GM19395 (cell line): ENCODE measurements around the gene EXOC5.
"Not testable (repeated sequence)": the region's sequence is repeated elsewhere in the genome, so short reads cannot be mapped to it uniquely, and the experiment has no call there.

ENCODE experiments used
- ATAC-seq: cut with Tn5 transposase; IDR thresholded peaks from one replicate; pipeline ENCODE4 v1.9.1; 2021; ENCODE audit warnings: mild to moderate bottlenecking, moderate library complexity; ENCODE audit not compliant: unreplicated experiment

EXOC5 gene

DNA sequence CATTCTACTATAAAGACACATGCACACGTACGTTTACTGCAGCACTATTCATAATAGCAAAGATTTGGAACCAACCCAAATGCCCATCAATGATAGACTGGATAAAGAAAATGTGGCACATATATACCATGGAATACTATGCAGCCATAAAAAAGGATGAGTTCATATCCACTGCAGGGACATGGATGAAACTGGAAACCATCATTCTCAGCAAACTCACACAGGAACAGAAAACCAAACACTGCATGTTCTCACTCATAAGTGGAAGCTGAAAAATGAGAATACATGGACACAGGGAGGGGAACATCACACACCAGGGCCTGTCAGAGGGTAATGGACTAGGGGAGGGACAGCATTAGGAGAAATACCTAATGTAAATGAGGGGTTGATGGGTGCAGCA, 10.5 kb downstream of the EXOC5 start:
- ATAC-seq: not testable (repeated sequence)

GRCh38 chr14:57254884-57255283, 13.8 kb downstream of the EXOC5 start:
- no peak for ATAC-seq

- ATAC-seq: no peak
These were observed 21.6 kb downstream of the EXOC5 start for GRCh38 chr14:57246933-57247657.

DNA sequence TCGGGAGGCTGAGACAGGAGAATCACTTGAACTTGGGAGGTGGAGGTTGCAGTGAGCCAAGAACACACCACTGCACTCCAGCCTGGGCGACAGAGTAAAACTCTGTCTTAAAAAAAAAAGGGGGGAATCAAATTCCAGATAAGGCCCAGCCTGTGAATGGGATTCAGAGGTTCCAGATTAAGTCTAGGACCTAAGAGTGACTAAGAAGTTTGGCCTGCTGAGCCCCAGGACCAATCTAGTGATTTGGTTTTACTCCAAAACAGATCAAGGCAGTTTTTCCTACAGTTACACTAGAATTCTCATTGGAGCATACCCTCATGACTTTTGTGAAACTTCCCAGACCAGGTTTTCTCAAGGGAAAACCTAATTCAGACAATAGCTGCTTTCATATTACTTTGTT, 22.8 kb downstream of the EXOC5 start:
- ATAC-seq: no peak

- no peak for ATAC-seq
These were observed 24.6 kb downstream of the EXOC5 start for GRCh38 chr14:57244106-57244505.

DNA sequence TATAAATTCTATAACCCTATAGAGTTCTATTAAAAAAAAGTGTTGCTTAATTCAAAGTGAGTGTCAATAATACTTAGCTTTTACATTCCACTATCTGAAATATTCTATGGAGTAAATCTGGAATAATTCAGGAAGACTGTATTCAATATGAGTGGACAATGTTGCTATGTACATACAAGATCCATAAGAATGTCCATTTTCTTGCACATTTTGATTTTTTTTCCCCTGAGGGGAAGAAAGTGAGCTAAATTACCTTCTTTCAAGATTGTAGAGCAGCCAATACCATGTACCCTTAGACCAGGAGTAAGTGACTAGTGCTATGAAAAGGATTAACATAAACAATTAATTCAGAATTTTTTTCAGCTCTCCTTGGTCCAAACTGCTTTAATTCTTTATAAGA, 25.4 kb downstream of the EXOC5 start:
- no peak for ATAC-seq

- not testable (repeated sequence) for ATAC-seq
These were observed 28.6 kb downstream of the EXOC5 start for GRCh38 chr14:57240115-57240514.

DNA sequence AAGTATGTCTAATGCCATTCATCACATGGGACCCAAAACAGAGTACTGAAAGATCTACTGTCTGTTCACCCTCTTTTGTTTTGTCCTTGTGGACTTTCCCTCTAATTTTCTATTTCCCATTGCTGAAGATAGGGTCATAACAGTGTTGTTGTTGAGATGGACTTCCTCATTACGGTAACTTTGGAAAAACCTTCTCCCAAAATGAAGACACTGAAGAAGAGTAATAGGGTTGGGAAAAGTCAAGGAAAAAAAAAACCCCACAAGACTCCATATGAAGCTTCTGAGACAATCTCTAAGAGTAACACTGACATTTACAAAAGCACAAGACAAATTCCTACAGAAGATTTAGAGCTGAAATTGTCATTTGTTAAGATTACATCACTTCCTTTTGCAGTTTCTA, 36.7 kb downstream of the EXOC5 start:
- ATAC-seq: no peak

DNA sequence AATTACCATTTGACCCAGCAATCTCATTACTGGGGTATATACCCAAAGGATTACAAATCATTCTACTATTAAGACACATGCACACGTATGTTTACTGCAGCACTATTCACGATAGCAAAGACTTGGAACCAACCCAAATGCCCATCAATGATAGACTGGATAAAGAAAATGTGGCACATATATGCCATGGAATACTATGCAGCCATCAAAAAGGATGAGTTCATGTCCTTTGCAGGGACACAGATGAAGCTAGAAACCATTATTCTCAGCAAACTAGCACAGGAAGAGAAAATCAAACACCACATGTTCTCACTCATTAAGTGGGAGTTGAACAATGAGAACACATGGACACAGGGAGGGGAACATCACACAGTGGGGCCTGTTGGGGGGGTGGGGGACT, 40.4 kb downstream of the EXOC5 start:
- not testable (repeated sequence) for ATAC-seq

GRCh38 chr14:57227083-57227482, 41.6 kb downstream of the EXOC5 start:
- no peak for ATAC-seq

DNA sequence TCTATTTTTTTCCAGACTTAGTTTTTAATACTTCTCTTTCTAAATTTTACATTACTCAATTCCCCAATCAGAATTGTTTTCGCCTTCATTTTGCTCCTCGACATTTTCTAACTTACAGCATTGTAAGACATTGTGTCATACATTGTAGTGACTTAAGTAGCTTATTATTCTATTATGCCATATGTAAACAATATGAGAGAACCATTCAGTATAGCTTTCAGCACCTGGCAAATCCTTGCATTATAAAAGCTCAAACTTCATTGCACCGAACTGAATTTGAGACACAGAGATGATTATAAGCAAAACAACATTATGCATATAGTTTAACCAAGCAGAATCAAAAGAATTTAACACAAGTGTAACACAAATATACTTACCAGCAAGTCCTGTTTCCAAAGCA, 46.8 kb downstream of the EXOC5 start:
- ATAC-seq: no peak

DNA sequence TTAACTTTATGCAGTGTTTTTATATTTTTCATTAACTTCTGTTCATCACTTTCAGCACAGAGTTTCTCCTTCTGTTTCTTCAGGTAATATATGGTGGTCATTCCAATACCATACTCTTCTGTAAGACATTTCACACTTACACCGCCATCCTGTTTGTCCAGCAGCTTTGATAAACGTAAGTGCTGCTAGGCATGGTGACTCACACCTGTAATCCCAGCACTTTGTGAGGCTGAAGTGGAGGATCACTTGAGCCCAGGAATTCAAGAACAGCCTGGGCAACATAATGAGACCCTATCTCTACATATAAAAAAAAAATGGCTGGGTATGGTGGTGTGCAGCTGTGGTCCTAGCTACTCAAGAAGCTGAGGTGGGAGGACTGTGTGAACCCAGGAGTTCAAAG, 55.8 kb downstream of the EXOC5 start:
- ATAC-seq: no peak

GRCh38 chr14:57209561-57209960, 59.1 kb downstream of the EXOC5 start:
- ATAC-seq: no peak

DNA sequence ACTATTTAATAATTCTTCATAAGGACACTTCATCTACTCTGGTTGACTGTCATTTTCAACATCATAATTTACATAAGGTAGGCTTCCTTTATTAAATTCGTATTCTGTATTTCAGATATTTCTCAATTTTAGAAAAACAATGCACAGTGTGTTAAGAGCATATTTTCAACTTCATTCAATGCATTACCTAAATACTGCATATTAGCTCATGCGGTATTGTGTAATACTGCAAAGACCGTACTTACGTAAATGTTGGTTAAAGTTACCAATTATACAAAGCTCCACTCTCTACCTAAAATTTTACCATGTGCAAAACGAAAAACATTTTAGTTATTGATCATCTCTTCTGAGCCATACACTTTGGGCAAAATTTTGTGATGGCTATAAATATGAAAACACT, 62.8 kb downstream of the EXOC5 start:
- ATAC-seq: no peak

DNA sequence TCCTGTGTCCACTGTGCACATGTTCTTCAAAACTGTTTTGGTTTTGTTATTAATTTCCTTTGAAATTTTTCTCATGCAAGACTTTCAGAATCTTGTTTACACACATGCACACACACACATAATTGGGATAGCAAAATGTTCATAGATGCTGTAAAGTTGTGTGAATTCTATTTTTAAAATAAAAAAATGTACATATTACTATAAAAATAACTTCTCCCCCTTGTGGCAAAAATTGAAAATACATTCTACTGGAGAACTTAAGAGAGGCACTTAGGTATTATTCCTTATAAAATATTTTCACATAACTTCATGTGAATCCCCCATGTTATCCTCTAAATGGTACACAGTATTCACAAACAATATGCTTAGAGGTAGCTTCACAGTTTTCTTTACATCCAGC, 66.0 kb downstream of the EXOC5 start:
- ATAC-seq: not testable (repeated sequence)

DNA sequence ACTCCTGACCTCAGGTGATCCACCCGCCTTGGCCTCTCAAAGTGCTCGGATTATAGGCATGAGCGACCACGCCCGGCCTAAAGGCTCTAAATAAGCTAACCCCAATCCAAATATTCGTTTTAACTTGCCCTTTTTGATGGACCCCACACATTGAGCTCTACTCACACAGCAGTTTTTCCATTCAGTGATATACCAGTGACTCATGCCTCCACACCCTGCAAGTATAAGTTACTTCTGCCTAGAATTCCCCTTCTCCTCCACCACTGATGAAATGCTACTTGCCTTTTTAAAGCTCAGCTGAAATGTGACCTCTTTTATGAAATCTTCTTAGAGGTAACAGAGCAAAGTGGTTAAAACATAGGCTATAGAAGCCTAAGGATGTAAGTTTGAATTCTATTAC, 68.8 kb downstream of the EXOC5 start:
- no peak for ATAC-seq

DNA sequence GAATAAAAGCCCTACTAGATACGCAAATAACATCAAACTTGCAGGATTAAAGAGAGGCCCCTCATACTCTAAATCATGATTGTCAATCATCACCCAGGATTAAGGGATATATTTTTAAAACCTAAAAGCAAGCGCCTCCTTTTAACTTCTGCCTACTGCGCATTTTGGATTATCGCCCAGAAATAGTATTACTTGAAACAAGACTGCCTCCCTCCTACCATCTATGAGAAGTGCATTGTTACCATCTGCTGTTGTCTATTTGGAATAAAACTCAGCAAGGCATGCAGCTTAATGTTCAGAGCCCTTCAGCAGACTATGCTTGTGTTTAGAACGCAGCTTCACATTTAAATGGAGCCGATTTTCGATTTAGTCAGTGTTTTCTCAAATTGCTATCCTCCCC, 79.6 kb downstream of the EXOC5 start:
- ATAC-seq: no peak

- no peak for ATAC-seq
These were observed 85.8 kb downstream of the EXOC5 start for GRCh38 chr14:57182760-57183503.

- ATAC-seq: no peak
These were observed 89.4 kb downstream of the EXOC5 start for GRCh38 chr14:57179273-57179672.

GRCh38 chr14:57174466-57174865, 94.2 kb downstream of the EXOC5 start:
- no peak for ATAC-seq

DNA sequence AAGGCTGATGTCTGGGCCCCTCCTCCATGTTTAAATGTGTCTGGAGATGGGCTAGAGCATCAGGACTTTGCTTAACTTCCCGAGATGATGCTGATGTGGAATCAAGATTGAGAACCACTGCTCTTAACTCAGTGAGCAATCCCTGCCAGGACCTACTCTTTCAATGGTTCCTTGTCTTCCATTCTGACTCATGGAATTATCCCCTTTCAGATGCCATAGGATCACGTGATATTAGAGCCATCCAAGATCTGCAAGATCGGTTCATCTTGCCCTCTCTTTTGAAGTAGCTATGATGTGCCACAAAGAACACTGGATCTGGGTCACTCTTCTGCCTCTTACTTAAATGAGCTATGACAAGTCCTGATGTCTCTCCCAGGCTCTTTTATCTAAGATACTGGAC, 96.8 kb downstream of the EXOC5 start:
- no peak for ATAC-seq

GRCh38 chr14:57171363-57171762, 97.3 kb downstream of the EXOC5 start:
- no peak for ATAC-seq

GRCh38 chr14:57169901-57170300, 98.8 kb downstream of the EXOC5 start:
- no peak for ATAC-seq
